ENCODE results near the gene ANKRD11.

The ANKRD11 gene

GRCh38 chr16:89242795-89243200 is 247.6 kb downstream of the ANKRD11 start:
- H3K9me3 ChIP-seq (ENCODE audit: insufficient read depth, low read length): no peaks in the 10 kb centered on the region
- H3K4me1 ChIP-seq (ENCODE audit: insufficient read depth, insufficient read length): no peaks in the 10 kb centered on the region
- H3K9ac ChIP-seq (ENCODE audit: insufficient read length, low read depth): no peak overlapping the region
- DNase-seq (ENCODE audit: low read depth, low spot score): no peak
- no peak overlapping the region for H3K4me3 ChIP-seq (ENCODE audit: insufficient read length, low read depth)
- H3K36me3 ChIP-seq (ENCODE audit: insufficient read depth, insufficient read length, low read length): peaks cover 3% of the 10 kb centered on the region
- TF ChIP-seq YY1 (IDR thresholded peaks at IDR 0.05; ENCODE audit: insufficient read depth, insufficient read length) (no peak), SUZ12 (IDR thresholded peaks at IDR 0.05; ENCODE audit: extremely low read depth, insufficient read depth, insufficient read length) (no peak), ZNF274 (IDR thresholded peaks at IDR 0.05; ENCODE audit: low read depth, low read length) (no peak)
- H3K27me3 ChIP-seq (ENCODE audit: insufficient read depth, insufficient read length): peaks cover 2% of the 10 kb centered on the region

GRCh38 chr16:89241187-89242007 is 249.0 kb downstream of the ANKRD11 start:
- TF ChIP-seq SUZ12 (IDR thresholded peaks at IDR 0.05; ENCODE audit: extremely low read depth, insufficient read depth, insufficient read length) (no peak), YY1 (IDR thresholded peaks at IDR 0.05; ENCODE audit: insufficient read depth, insufficient read length) (no peak), ZNF274 (IDR thresholded peaks at IDR 0.05; ENCODE audit: low read depth, low read length) (no peak)
- Histone ChIP-seq H3K4me1 (ENCODE audit: insufficient read depth, insufficient read length) (no peaks in the 10 kb centered on the region), H3K36me3 (ENCODE audit: insufficient read depth, insufficient read length, low read length) (peaks cover 8% of the 10 kb centered on the region), H3K9me3 (ENCODE audit: insufficient read depth, low read length) (no peaks in the 10 kb centered on the region), H3K4me3 (ENCODE audit: insufficient read length, low read depth) (peak overlapping the region; percentile 97), H3K9ac (ENCODE audit: insufficient read length, low read depth) (peak overlapping the region; percentile 97), H3K27me3 (ENCODE audit: insufficient read depth, insufficient read length) (no peaks in the 10 kb centered on the region)
- DNase-seq (ENCODE audit: low read depth, low spot score): peak; percentile 65

- H3K4me1 ChIP-seq (ENCODE audit: insufficient read depth, insufficient read length): no peaks in the 10 kb centered on the region
- DNase-seq (ENCODE audit: low read depth, low spot score): no peak
- H3K9ac ChIP-seq (ENCODE audit: insufficient read length, low read depth): no peak overlapping the region
- TF ChIP-seq YY1 (IDR thresholded peaks at IDR 0.05; ENCODE audit: insufficient read depth, insufficient read length) (no peak), ZNF274 (IDR thresholded peaks at IDR 0.05; ENCODE audit: low read depth, low read length) (no peak), SUZ12 (IDR thresholded peaks at IDR 0.05; ENCODE audit: extremely low read depth, insufficient read depth, insufficient read length) (no peak)
- peaks cover 8% of the 10 kb centered on the region; the same call in 1 of the 2 replicates for H3K9me3 ChIP-seq (ENCODE audit: insufficient read depth, low read length)
- peaks cover 35% of the 10 kb centered on the region for H3K36me3 ChIP-seq (ENCODE audit: insufficient read depth, insufficient read length, low read length)
- H3K27me3 ChIP-seq (ENCODE audit: insufficient read depth, insufficient read length): no peaks in the 10 kb centered on the region
- H3K4me3 ChIP-seq (ENCODE audit: insufficient read length, low read depth): no peak overlapping the region
Measured at GRCh38 chr16:89237733-89238132, 252.6 kb downstream of the ANKRD11 start.

- no peak overlapping the region for H3K4me3 ChIP-seq (ENCODE audit: insufficient read length, low read depth)
- no peak for DNase-seq (ENCODE audit: low read depth, low spot score)
- H3K27me3 ChIP-seq (ENCODE audit: insufficient read depth, insufficient read length): no peaks in the 10 kb centered on the region
- H3K9me3 ChIP-seq (ENCODE audit: insufficient read depth, low read length): peaks cover 16% of the 10 kb centered on the region
- H3K9ac ChIP-seq (ENCODE audit: insufficient read length, low read depth): no peak overlapping the region
- H3K36me3 ChIP-seq (ENCODE audit: insufficient read depth, insufficient read length, low read length): peaks cover 73% of the 10 kb centered on the region
- no peaks in the 10 kb centered on the region for H3K4me1 ChIP-seq (ENCODE audit: insufficient read depth, insufficient read length)
- TF ChIP-seq ZNF274 (IDR thresholded peaks at IDR 0.05; ENCODE audit: low read depth, low read length): no peak
- no peak for TF ChIP-seq YY1 (IDR thresholded peaks at IDR 0.05; ENCODE audit: insufficient read depth, insufficient read length)
- no peak for TF ChIP-seq SUZ12 (IDR thresholded peaks at IDR 0.05; ENCODE audit: extremely low read depth, insufficient read depth, insufficient read length)
Measured at GRCh38 chr16:89233678-89234490, 256.5 kb downstream of the ANKRD11 start.

GRCh38 chr16:89232107-89232506 is 258.3 kb downstream of the ANKRD11 start:
- H3K9me3 ChIP-seq (ENCODE audit: insufficient read depth, low read length): peaks cover 33% of the 10 kb centered on the region

GRCh38 chr16:89230255-89230654 is 260.1 kb downstream of the ANKRD11 start:
- Histone ChIP-seq H3K36me3 (ENCODE audit: insufficient read depth, insufficient read length, low read length) (peaks cover 93% of the 10 kb centered on the region), H3K4me3 (ENCODE audit: insufficient read length, low read depth) (no peak overlapping the region)

More at GRCh38 chr16:89232107-89232506, 258.3 kb downstream of the ANKRD11 start:
- DNase-seq (ENCODE audit: low read depth, low spot score): no peak
- H3K36me3 ChIP-seq (ENCODE audit: insufficient read depth, insufficient read length, low read length): peaks cover 91% of the 10 kb centered on the region
- no peak overlapping the region for H3K9ac ChIP-seq (ENCODE audit: insufficient read length, low read depth)
- no peak overlapping the region for H3K4me3 ChIP-seq (ENCODE audit: insufficient read length, low read depth)
- no peaks in the 10 kb centered on the region for H3K27me3 ChIP-seq (ENCODE audit: insufficient read depth, insufficient read length)
- H3K4me1 ChIP-seq (ENCODE audit: insufficient read depth, insufficient read length): no peaks in the 10 kb centered on the region
- TF ChIP-seq YY1 (IDR thresholded peaks at IDR 0.05; ENCODE audit: insufficient read depth, insufficient read length) (no peak), ZNF274 (IDR thresholded peaks at IDR 0.05; ENCODE audit: low read depth, low read length) (no peak), SUZ12 (IDR thresholded peaks at IDR 0.05; ENCODE audit: extremely low read depth, insufficient read depth, insufficient read length) (no peak)

GRCh38 chr16:89224665-89225064 is 265.7 kb downstream of the ANKRD11 start:
- Histone ChIP-seq H3K4me3 (ENCODE audit: insufficient read length, low read depth) (no peak overlapping the region), H3K36me3 (ENCODE audit: insufficient read depth, insufficient read length, low read length) (peaks cover 93% of the 10 kb centered on the region), H3K9me3 (ENCODE audit: insufficient read depth, low read length) (peaks cover 31% of the 10 kb centered on the region), H3K4me1 (ENCODE audit: insufficient read depth, insufficient read length) (no peaks in the 10 kb centered on the region), H3K27me3 (ENCODE audit: insufficient read depth, insufficient read length) (no peaks in the 10 kb centered on the region), H3K9ac (ENCODE audit: insufficient read length, low read depth) (no peak overlapping the region)
- DNase-seq (ENCODE audit: low read depth, low spot score): no peak
- TF ChIP-seq SUZ12 (IDR thresholded peaks at IDR 0.05; ENCODE audit: extremely low read depth, insufficient read depth, insufficient read length) (no peak), YY1 (IDR thresholded peaks at IDR 0.05; ENCODE audit: insufficient read depth, insufficient read length) (no peak), ZNF274 (IDR thresholded peaks at IDR 0.05; ENCODE audit: low read depth, low read length) (no peak)

More at GRCh38 chr16:89230255-89230654, 260.1 kb downstream of the ANKRD11 start:
- Histone ChIP-seq H3K9me3 (ENCODE audit: insufficient read depth, low read length) (peaks cover 42% of the 10 kb centered on the region), H3K27me3 (ENCODE audit: insufficient read depth, insufficient read length) (no peaks in the 10 kb centered on the region), H3K9ac (ENCODE audit: insufficient read length, low read depth) (no peak overlapping the region), H3K4me1 (ENCODE audit: insufficient read depth, insufficient read length) (no peaks in the 10 kb centered on the region)
- no peak for TF ChIP-seq ZNF274 (IDR thresholded peaks at IDR 0.05; ENCODE audit: low read depth, low read length)
- TF ChIP-seq SUZ12 (IDR thresholded peaks at IDR 0.05; ENCODE audit: extremely low read depth, insufficient read depth, insufficient read length): no peak
- no peak for TF ChIP-seq YY1 (IDR thresholded peaks at IDR 0.05; ENCODE audit: insufficient read depth, insufficient read length)
- no peak for DNase-seq (ENCODE audit: low read depth, low spot score)
